KBM-7 (cell line): ENCODE data around the gene GAS6.

Experiments
- DNase-seq: peaks from one replicate; pipeline ENCODE4 v3.0.0-alpha.2; 2015
- in situ Hi-C: fragments of 300-500 bp; cut with MboI; formaldehyde crosslinking; loops from 2 replicates; pipeline ENCODE4 v1.14.3; 2020; ENCODE audit warnings: low sequenced_read_pairs, low pct_unique_long_range_greater_than_20kb, mixed read lengths

GAS6 gene

DNA sequence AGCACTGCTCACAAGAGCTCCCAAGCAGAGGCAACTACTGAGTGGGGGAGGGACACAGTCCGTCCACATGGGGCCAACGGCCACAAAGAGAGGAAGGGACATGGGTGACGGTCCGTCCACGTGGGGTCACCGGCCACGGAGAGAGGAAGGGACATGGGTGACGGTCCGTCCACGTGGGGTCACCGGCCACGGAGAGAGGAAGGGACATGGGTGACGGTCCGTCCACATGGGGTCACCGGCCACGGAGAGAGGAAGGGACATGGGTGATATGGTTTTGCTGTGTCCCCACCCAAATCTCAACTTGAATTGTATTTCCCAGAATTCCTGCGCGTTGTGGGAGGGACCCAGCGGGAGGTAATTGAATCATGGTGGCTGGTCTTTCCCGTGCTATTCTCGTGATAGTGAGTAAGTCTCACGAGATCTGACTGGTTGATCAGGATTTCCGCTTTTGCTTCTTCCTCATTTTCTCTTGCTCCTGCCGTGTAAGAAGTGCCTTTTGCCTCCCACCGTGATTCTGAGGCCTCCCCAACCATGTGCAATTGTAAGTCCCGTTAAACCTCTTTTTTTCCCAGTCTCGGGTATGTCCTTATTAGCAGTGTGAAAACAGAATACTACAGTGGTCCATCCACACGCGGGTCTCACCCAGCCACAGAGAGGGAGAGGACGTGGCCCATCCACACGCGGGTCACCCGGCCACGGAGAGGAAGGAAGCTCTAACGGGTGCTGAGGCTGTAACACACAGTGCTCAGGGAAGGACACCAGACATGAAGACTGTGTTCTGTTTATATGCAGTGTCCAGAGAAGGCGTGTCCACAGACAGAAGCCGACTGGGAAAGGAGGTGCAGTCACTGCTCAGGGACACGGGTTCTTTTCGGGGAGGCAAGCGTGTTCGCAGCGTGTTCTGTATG lies 48.5 kb downstream of the GAS6 start:
- in situ Hi-C loops = no loop called here
- DNase-seq = peak; percentile 94

DNA sequence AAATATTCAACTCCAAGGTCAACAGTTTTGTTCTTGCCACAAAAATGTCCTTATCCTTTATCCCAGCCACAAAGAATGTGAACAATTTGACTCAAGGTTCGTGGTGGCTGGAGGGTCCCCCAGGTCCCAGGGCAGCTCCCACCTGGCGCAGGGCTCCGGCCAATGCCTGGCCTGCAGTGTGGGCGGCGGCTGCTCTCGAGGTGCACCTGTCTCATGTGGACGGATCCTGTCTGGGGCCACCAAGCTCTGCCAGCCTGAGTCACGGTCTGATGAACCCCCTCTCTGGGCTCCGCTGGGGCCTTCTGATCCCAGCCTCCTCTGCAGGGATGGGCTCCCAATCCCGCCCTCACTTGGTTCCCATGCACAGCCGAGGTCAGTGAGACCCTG lies 49.4 kb downstream of the GAS6 start:
- no peak for DNase-seq
- in situ Hi-C loops = no loop called here

DNA sequence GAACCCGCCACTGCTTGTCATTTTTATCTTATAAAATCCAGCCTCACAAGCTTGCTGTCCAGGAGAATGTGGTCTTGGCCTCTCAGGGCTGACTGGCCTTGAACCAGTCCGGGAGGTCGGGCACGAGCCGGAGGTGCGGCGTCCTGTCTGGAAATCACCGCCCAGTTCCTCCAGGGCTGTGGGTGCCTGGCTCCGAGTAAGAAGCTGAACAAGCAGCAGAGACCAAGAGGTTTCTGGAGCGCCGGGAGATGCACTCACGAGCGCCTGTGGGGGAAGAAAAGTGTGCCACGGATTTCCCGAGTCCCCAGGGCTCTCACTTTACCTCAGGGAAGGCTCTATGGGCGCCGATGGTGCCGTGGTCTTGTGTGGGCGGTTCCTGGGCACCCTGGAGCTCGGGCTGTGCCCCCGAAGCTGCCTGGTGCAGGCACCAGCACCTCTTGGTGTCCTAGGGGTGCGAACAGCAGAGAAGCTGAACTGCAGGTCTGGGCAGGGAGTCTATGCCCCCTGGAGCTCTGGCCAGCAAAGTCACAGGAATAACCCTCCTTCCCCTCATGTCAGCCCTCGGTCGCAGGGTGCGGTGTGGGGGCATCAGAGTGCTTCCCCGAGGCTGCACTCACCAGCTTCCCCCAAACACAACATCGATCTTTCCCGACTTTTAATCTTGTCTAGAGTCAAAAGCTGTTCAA lies 50.0 kb downstream of the GAS6 start:
- DNase-seq = no peak
- in situ Hi-C loops = no loop called here

DNA sequence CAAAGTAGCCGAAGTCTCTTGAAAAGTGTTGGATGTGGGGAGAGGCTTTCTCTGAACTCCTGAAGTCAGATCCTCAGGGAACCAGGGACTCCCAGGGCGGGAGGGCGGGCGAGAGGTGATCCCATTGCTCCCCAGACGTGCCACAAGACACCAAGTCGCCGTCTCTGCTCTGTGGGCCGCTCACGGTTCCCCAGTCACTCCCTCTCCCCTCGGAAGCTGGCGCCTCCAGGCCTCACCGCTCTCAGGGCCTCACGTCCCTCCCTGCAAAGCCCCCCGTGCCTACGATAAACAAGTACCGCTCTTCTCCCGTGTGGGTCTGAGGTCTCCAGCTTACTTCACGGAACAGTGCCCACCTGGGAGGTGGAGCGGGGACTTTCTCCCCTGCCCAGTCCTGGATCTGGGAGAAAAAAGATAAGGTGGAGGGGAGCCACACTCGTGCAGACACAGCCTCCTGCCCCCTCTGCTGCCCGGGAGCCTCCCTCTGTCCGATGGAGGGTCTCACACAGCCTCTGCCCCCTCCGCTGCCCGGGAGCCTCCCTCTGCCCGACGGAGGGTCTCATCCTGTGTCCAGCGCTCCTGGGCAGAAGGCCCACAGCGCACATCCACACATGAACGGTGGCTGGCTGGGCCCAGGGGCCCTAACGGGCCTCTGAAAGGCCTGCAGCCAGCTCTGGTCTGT lies 50.7 kb downstream of the GAS6 start:
- no peak for DNase-seq
- in situ Hi-C loops = no loop called here

DNA sequence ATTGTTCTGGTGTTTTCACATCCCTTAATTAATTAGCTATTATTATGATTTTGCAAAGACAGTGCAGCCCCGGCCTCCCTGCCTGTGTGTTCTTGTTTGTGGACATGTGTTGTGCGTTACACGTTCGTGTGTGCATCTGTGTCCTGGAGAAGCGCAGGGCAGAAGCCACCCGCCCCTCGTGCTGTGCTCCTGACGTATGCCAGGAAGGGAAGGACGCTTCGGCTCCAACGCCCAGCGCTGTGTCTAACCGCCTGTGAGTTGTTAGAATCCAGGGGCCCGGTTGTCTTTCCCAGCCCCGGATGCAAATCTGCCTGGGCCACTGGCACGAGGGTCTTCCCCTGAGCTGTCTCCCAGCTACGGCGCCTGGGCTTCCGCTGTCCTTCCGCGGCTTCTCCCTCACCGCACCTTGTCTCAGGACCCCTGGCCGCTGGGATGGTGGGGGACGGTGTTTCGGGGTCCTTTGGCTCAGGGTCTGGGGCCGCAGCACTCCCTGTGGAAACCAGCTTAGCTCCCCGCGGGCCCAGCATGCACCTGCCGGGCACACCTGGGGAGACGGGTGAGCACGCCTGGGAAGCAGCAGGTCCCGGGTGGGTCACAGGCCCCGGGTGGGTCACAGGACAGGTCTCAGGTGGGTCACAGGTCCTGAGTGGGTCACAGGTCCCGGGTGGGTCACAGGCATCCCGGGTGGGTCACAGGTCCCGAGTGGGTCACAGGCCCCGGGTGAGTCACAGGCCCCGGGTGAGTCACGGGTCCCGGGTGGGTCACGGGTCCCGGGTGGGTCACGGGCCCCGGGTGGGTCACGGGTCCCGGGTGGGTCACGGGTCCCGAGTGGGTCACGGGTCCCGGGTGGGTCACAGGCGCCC lies 51.5 kb downstream of the GAS6 start:
- DNase-seq = no peak
- in situ Hi-C loops = no loop called here

DNA sequence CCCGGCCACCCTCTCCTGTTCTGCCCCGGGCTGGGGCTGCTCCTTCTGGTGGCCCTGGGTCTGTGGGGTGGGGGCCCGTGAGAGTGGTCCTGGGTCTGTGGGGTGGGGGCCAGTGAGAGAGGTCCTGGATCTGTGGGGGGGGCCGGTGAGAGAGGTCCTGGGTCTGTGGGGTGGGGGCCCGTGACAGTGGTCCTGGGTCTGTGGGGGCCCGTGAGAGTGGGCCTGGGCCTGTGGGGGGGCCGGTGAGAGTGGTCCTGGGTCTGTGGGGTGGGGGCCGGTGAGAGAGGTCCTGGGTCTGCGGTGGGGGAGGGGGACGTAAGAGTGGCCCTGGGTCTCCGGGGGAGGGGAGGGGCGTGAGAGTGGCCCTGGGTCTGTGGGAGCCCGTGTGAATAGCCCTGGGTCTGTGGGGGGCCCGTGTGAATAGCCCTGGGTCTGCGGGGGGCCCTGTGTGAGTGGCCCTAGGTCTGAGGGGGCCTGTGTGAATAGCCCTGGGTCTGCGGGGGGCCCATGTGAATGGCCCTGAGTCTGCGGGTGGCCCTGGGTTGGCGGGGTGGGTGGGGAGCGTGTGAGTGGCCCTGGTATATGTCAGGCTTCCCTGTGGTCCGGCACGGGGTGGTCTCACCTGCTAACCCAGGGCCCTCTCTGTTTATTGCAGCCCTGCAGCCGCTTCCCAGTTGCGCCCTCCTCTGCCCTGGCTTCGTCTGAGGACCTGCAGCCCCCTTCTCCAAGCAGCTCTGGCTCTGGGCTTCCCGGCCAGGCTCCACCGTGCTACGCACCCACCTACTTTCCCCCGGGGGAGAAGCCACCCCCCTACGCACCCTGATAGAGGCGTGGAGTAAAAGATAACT lies 52.6 kb downstream of the GAS6 start:
- in situ Hi-C loops = no loop called here
- DNase-seq = no peak

DNA sequence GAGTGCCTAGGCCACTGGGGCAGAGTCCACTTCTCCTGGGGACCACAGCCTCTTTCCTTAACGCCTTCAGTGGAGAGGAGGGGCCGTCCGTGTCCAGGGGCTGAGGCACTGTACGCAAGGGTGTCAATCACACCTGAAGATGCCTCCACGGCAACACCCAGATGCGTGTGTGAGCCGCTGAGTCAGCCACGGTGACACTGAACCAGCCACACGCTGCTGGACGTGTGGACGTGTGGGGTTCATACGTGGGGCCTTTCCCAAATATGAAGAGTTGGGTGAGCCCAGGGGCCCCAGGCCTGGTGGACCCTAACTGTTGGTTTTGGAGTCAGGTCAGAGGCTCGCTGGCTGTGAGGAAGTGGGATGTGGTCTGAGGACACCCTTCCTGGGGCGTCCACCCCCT lies 53.2 kb downstream of the GAS6 start:
- no peak for DNase-seq
- in situ Hi-C loops = no loop called here

DNA sequence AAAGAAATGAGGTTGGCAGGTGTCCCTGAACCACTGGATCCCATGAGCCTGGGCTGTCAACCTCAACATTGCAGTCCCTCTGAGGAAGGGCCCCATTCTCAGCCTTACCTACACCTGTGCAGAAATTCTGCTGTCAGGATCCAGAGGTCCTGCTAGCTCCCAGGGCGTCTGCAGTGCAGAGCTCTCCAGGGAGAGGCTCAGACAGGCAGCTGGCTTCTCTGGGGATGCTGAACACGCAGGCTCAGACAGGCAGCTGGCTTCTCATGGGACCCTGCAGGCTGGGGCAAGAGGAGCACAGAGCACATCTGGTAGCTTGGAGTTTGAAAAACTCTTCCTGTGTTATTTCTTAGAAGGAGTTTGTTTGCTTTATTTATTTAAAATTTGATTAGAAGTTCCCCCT lies 53.9 kb downstream of the GAS6 start:
- in situ Hi-C loops = no loop called here

DNA sequence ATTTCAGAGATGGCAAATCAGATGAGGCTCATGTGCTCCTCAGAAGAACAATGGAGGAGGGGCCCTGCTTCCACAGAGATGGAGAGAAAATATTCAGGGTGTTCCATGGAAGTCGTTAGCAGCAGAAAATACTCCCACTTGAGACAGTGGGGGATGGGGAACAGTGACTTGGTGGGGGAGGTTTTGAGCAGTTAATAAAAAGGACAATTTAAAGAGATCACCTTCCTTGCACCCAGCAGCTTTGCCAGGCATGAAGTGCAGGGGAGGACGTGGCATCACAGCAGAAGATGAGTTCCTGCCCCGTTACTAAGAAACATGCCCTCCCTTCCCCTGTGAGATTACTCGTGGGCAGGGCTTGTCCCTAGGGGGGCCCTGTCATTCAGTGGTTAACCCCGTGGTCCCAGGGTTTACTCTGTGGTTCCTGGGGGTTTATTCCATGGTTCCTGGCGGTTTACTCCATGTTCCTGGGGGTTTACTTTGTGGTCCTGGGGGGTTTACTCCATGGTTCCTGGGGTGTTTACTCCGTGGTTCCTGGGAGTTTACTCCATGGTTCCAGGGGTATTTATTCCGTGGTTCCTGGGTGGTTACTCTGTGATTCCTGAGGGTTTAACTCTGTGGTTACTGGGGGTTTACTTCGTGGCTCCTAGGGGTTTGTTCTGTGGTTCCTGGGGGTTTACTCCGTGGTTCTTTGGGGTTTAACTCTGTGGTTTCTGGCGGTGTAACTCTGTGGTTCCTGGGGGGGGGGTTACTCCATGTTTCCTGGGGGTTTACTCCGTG lies 55.6 kb downstream of the GAS6 start:
- in situ Hi-C loops = no loop called here
- no peak for DNase-seq

More for the DNA sequence above, 53.9 kb downstream of the GAS6 start:
- no peak for DNase-seq

DNA sequence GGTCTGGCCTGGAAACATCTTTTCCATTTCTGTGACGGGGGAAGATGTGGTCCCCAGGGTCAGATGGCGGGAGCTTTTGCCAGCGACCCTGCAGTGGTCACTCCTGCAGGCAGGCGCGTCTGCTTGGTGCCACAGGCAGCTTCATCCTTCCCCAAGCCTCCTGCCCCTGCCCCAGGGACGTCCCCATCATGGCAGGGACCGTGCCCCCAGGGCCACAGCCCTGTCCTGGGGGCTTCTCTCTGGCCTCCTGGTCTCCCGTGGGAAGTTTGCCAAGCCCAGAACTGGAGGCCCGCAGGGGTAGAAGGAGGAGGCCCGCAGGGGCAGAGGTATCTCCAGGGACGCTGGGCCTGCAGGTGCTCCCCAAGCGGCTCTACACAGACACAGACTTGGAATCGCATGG lies 57.4 kb downstream of the GAS6 start:
- in situ Hi-C loops = no loop called here
- DNase-seq = no peak

DNA sequence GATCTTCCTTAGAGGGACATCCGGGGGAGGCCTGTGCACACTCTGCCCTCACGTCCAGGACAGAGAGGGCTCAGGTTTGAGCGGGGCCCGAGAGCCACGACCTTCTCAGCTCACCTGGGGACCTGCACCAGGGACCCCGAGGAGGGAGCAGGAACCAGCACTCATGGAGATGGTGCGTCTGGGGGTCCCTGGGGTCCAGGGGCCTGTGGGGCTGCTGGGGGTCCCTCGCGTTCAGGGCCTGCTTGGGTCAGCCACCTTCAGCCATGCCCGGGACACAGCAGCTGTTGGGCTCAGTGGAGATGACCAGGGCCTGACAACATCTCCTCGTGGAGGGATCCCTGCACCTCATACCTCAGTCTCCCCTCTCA lies 57.8 kb downstream of the GAS6 start:
- no peak for DNase-seq
- in situ Hi-C loops = no loop called here

DNA sequence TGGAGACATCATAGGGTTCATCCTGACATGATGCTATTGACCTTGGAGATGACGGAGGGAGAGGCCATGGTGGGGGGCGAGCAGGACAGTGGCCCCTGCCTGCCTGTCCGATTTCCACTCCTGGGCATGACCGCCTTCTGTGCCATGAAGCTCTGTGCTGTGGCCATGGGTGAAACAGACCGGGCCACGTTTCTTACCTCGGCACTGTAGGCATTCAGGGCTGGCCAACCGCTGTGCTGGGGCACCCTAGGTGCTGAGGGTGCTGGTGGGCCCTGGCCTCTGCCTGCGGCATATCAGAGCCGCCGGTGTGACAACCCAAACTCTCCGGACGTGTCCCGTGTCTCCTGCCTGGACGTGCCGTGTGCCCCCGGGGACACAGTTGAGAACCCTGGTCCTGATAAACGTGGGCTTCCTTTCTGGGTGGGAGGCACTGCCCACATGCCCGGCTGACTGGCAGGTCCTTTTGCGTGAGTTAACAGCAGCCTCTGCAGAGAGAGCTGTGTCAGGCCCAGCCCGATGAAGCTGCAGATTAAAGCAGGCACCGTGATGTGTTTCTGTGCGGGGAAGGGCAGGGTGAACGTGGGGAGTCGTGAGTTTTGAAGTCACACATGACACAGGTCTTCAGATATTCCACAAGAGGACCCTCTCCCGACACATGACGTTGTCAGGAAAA lies 58.3 kb downstream of the GAS6 start:
- in situ Hi-C loops = no loop called here
- DNase-seq = no peak

DNA sequence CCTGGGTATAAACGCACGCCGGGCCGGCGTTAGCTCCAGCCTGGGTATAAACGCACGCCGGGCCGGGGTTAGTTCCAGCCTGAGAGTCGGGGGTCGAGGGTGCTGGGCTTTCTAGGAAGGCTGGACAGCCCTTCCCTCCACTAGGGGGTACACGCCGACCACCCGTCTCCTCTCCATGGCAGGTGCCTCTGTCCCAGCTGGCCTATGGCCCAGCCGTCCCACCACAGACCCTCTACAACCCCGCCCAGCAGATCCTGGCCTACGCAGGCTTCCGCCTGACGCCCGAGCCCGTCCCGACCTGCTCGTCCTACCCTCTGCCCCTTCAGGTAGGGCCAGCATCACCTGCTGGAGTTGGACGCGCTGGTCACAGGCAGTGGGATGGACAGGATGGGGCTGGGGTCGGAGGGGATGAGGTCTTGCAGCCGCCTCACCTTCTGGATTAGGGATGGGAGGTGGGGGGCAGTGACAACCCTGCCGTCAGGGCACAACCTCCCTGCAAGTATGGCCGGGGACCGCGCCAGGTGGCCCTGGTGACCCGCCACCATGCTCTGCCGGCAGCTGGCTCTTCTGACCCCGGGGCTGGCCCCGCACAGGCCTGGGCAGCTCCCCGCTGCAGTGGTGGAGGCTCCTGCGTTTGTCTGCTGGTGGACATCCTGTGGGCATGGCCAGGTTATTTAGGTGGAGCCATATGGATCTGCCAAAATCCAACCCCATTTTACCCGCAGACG lies 59.0 kb downstream of the GAS6 start:
- no peak for DNase-seq
- in situ Hi-C loops = no loop called here

DNA sequence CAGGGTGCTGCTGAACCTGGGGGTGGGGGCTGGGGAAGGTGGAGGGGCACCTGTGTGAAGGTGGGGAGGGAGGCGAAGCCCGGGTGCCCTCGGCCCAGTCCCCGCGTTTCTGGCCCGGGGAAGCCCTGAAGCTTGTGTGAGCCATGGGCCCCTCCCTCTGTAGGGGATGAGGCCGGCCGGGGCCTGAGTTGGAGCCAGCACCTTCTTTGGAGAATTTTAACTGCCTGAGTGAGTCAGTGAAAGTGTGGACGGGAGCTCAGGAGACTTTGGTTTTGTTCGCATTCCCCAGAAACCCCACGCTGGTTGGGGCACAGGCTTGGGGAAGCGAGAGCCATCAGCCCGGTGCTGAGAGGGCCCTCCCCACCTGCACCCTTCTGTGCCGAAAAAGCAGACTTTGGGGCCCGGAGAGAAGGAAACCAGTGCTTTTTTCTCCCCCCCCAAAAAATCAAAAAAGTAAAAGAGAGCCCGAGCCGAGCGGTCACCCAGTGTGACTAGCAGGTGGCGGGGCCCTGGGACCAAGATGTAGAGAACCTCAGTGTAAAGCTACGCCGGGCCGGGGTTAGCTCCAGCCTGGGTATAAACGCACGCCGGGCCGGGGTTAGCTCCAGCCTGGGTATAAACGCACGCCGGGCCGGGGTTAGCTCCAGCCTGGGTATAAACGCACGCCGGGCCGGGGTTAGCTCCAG lies 59.7 kb downstream of the GAS6 start:
- in situ Hi-C loops = no loop called here
- no peak for DNase-seq

DNA sequence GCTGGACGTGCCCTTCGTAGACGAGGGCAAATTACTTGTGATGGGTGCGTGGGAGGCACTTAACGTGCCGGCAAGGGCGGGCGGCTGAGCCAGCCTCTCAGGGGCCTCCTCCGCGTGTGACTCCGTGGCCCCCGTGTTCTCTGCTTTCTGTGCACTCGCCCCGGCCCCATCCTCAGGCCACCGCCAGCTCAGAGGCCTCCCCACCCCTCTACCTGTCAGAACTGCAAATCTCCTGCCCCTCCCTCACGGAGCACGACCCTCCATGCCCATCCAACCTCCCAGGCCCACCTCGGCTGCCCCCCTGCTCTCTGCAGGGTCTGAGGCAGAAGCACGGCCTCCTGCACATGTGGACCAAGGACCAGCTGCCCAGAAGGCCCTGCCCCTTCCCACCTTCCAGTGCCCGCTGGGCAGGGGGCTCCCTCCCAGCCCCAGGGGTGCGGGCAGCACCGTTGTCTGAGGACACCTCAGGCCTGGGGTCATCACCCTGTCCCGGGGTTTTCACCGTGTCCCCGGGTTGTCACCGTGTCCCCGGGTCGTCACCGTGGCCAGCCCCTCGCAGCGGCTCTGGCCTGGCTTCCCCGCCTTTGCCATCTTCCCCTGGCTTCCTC lies 60.4 kb downstream of the GAS6 start:
- in situ Hi-C loops = no loop called here

DNA sequence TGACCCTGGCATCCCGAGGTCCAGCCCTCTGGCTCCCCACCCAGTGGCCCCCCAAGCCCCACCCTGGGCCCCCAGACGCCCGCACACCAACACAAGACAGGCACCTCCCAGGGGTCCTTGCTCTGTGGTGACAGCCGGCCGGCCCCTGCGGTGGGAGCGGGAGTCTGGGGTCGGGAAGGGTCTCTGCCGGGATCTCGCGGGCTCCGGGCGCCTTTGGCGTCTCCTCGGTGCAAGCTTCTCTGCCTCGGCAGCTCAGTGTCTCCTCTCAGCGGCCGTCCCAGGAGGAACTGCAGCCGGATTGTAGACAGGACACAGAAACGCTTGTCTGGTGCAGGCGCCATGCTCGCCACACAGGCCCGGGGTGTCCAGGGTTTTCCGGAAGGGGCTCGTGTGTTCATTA lies 61.1 kb downstream of the GAS6 start:
- in situ Hi-C loops = no loop called here
- no peak for DNase-seq

More for the DNA sequence above, 60.4 kb downstream of the GAS6 start:
- no peak for DNase-seq
